Stimulated activated CD4-positive, alpha-beta T cell treated with anti-CD3 and anti-CD28 coated beads, Interleukin-1b, Interleukin-23, amount 100 ng/mL, for 4 hours (primary cell): ENCODE results near the gene SORL1.
A peak's percentile ranks its signal among the peaks of the same experiment; 100 is the strongest.

Experiments
- DNase-seq, 2 donors: peaks; one replicate each; pipeline ENCODE4 v3.0.0-alpha.2; 2020; ENCODE audit warnings: low read depth in 2 of 2

SORL1 gene

GRCh38 chr11:121429556-121429955 lies 22.6 kb upstream of the SORL1 start:
- DNase-seq = no peak

DNA sequence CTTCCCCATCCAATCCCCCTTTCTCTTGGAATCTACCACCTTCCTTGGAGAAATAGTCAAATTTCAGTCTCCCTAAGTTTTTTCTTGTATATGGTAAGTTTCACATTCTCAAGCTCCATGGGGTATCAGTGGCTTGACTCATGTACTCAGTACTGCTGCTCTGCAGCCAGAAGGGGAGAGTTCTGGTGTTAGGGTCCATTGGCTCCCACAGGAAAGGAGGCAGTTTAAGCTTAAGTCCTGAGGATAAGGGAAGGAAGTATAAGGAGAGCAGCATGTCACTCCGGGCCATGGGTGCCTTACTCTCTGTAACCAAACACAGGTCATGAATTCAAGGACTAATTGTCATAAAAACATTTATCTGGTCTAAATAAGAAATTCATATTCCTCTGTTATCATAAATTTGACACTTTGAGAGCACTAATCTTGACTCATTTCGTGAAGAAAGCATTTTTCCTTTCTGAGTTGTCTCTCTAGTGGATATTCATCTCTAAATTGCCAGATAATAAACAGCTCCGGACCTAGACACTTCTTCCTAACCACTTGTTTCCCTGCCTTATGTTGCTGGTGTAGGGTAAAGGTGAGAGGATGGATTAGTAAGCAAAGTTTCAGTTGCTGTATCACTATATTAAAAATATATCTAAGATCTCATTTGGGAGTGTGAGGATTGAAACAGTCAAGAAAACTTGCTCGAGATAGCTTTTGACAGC lies 20.1 kb upstream of the SORL1 start:
- DNase-seq = no peak

DNA sequence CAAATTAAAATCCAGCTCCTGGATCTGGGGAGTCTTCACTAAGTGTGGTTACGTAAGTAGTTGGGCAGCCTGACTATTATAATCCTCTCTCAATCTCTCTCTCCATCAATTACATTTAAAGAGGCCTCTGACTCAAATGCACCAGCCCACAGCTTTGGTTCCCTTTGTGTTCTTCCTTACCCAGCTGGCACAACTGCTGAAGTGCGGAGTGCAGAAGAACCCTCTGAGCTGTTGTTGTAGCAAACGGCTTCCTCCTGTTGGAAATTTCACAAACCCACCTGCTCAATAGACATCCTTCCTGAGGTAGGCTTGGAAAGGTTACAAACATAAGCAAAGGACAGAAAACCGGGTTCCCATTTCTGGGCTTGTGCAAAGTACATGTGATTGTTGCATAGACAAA lies 17.0 kb upstream of the SORL1 start:
- DNase-seq = no peak

DNA sequence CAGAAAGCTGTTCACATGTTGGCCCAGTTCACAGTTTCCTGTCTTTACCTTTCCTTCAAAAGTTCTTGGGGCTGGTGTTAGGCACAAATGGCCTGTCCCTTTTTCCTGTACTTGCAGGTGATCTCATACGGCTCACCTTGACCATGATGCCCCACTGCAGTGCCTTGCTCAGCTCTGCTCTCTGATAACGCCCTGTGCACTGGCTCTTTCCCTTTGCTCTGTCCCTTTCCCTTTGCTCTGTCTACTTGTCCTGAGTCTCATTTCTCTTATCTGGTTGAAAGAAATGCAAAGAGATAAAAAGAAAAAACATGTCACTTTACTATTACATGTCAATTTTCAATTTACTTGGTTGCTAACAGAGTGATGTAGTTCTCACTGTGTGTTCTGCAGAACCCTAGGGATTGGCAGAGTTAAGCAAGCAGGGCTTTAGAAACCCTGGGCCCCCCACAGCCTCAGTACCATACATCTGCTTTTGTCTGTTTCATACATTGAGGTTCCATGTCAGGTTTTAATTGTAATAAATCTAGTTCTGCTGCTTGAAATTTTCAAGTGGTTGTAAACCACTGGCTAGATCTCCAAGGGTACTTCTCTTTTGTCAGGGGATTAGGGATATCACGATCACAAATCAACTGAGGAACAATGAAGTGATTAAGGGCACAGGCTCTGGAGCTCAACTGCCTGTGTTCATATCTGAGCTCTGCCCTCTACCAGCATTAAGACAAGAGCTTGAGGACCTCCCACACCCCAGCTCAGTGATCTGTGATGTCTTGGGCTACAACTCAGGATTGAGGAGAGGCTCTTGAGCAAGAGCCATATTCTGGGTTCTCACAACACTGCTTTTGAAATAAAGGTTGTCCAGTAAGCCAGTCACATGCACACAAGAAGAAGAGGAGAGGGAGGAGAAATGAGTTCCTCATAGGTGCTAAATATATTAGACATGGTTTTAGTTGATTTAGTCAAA lies 16.3 kb upstream of the SORL1 start:
- DNase-seq = no peak

GRCh38 chr11:121437018-121437685 lies 15.0 kb upstream of the SORL1 start:
- no peak for DNase-seq

GRCh38 chr11:121437686-121438078 lies 14.4 kb upstream of the SORL1 start:
- DNase-seq = no peak

DNA sequence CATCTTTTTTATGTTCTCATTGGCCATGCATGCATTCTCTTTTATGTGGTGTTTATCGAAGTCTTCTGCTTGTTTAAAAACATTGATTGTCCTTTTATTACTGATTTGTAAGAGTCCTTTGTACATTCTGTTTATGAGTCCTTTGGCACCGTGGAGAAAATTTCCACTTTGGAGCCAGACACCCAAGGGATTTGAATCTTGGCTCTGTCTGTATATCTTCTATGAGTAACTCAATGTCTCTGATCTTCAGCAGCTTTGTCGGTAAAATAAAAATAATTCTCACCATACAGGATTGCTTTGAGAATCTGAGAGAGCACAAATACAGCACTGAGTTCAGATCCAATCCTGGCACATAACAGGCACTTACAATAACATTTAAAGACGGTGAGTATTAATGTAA lies 12.8 kb upstream of the SORL1 start:
- DNase-seq = no peak

GRCh38 chr11:121439759-121440158 lies 12.4 kb upstream of the SORL1 start:
- DNase-seq = no peak

DNA sequence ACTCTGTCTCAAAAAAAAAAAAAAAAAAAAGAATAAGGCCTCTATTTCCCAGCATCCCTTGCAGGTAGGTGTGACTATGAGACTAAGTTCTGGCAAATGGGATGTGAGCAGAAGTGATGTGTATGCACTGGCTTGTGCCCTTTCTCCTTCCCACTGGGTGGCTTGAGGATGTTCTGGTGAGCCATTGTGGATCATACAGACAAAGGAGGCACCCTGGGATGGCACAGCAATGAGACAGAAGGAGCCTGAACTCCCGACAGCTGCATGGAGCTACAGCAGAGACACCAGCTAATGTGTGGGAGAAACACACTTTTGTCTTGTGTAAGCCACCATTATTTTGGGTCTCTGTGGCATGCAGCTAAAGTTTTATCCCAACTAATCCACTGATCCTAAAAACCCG lies 10.6 kb upstream of the SORL1 start:
- no peak for DNase-seq

DNA sequence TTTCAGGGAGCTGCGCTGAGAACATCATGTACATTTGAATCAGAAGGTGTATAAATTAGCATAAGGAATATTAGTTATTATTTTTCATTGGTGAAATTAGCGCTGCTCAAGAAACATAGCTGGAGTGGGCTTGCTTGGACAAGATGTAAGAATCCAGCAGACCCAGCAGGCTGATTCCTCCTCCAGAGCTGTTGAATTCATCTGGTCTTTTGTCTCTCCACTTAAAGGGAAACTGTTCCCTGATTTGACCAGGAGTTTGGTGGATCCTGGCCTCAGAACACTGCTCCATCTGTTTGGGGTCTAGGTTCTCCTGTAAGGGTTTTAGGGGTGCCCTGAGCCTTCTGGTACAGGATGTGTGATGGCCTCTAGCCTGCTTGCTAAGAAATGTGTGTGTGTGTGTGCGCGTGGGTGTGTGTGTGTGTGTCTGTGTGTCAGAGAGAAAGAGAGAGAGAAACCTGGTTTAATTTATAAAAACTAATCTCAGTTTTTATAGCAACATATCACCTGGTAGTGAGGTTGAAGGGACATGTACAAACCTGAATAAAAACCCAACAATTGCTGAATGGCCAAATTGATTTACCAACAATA lies 8.3 kb upstream of the SORL1 start:
- no peak for DNase-seq

DNA sequence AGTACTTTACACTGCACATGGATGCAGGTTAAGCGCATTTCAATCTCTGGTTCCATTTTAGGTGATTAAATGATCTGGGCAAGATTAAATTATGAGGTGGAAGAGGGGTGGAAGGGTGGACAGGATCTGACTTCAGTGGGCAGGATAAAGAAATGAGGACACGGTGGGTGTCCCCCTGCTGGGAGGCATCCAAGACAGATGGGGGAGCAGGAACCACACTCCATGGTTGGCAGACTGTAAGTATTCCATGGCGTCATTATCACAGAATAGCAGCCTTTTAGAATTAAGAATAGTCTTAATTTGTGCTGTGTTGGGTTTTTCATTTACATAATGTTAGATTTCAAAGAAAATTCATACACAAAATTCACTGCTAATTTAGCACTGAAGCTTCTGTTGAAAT lies 7.6 kb upstream of the SORL1 start:
- DNase-seq = no peak

GRCh38 chr11:121445071-121445768 lies 6.9 kb upstream of the SORL1 start:
- DNase-seq = no peak

- DNase-seq = no peak
Observed at GRCh38 chr11:121446752-121447156, 5.4 kb upstream of the SORL1 start.

GRCh38 chr11:121448011-121448410 lies 4.1 kb upstream of the SORL1 start:
- DNase-seq = no peak

GRCh38 chr11:121448431-121448941 lies 3.6 kb upstream of the SORL1 start:
- DNase-seq = no peak

DNA sequence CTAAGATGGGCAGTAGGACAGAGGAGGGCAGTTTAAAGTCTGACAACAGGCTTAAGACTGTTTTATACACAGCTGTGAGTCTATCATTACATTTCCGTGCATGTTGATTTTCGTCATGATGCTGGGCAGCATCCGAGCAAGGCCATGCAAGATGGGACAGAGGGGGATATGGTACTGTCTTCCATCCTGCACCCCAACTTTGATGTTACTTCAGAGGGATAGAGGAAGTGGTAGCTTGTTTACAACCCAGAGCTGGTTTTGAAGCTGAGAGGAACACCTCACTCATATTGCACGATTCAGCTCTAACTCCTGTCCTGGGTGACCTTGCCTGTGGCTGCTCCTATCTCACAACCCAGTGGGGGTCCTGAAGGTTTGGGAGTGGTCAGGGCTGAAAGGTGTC lies 3.0 kb upstream of the SORL1 start:
- DNase-seq = no peak

DNA sequence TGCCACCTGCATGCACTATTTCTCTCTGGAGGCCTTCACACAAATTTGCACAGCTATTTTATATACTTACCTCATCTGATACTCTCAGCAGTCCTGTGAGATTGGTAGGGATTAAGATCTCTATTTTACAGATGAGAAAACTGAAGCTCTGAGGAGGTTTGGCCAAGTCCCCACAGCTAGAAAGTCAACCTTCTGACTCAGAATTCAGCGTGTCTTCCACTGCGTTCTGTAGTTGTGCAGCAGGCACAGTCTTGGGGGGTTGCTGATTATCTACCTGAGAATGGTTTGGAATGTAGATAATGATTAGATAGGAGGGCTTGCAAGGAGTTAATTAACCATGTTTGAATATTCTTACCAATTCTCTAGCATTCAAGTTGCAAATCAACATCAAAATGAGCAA lies 2.5 kb upstream of the SORL1 start:
- no peak for DNase-seq

GRCh38 chr11:121450401-121450800 lies 1.7 kb upstream of the SORL1 start:
- no peak for DNase-seq

DNA sequence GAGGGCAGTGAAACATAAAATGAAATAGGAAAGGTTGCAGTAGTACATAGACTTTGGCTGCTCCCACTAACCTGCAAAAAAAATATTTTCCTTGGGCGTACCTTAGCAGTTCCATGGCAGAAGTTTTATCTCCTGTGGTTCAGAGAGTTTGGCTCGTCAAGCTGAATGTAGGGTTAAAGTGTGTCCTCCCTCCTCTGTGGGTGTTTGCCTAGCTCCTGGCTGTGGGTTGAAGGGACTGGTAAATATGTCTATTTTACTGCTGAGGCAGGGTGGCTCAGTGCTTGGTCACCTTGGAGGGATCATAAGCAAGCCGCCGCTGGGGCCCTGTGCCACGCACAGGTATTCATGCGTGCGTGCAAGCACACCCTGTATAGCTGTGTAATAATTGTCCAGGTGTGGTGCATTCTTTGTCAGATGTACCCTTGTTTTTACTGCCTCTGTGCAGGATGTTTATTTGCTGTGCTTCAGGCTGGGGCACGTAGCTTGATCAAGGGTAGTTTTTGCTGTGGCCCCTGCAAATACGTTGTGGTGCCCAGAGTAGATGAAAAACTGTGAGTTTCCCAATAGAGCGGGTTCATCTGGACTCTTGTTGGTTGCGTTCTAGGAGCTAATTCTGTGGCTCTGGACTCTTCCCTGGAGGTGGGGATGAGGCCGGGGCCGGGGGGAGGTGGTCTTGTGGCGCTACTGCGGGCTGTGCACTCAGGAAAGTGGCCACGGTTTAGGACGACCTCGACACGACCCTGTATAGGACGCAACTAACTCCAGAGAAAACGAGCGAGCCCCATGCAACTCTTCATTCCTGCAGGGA lies 732 bp upstream of the SORL1 start:
- DNase-seq = no peak

DNA sequence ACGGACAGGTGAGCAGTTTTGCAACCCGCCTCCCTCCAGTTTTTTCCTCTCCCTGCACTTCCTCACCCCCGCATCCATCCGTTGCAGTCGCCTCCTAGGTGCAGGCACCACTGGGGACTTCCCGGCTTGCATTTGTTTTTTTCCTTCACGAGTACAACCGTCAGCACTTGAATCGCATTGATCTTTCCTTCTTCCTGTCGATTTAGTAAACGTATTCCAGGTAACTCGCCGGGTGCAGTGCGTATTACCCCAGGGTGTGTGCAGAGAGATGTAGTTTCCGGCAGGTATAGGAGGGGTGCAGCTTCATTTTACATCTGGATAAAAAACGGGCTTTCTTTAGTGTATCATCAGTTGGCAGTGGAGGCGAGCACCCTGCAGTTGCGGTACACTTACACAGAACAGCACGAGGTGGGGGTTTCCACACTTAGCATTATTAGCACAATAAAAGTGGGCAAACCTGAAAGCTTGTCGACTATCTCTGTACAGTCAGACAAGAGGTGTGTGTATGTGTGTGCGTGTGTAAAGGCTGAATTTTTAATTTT lies 566 bp downstream of the SORL1 start, which contains the start of gene SORL1-AS1:
TSS of gene SORL1-AS1 (minus strand) at position 359 of the 542 bp plus-strand sequence.
- DNase-seq = peak in 1 of 2 donors; percentile 57
